GM21526 (cell line): ENCODE results near the gene RGL1.

ENCODE experiments used
- ATAC-seq: cut with Tn5 transposase; IDR thresholded peaks from one replicate; pipeline ENCODE4 v1.9.1; 2021; ENCODE audit warnings: moderate library complexity; ENCODE audit not compliant: unreplicated experiment, low FRiP score

The RGL1 gene

DNA sequence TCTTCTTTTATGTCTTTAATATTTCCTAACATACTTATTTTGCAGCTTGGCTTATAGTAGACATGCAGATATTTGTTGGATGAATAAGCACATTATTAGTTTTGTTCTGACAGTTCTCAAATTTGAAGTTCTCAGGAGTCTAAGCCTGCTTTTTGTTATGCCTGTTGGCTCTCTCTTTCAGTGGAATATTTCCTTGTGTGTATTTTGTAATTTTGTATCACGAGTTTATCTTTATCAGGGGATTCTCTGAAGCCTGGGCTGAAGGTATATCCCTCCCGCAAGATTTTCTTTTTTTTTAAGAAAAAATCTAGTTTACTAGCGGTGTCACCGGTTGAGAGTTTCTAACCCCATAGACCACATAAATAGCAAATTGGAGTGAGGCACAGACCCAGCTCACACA lies 105.9 kb downstream of the RGL1 start:
- no peak for ATAC-seq

DNA sequence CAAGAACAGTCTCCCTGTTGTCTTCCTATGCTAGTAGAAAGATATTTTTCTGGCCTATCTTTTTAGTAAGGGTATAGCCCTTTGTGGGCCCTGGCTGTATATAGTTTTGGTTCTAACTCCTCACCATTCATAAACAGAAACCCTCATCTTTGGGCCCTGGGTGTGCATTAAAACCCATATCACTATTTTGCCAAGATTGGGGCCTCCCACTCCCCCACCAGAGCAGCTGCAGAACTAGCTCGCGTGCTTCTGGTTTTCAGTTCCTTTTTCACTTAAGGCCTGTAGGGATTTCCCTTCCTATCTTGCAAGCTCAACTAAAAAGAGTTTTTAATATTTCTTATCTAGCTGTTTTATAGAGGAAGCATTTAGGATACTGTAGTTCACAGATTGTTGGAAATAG lies 106.4 kb downstream of the RGL1 start:
- ATAC-seq: peak; percentile 74

DNA sequence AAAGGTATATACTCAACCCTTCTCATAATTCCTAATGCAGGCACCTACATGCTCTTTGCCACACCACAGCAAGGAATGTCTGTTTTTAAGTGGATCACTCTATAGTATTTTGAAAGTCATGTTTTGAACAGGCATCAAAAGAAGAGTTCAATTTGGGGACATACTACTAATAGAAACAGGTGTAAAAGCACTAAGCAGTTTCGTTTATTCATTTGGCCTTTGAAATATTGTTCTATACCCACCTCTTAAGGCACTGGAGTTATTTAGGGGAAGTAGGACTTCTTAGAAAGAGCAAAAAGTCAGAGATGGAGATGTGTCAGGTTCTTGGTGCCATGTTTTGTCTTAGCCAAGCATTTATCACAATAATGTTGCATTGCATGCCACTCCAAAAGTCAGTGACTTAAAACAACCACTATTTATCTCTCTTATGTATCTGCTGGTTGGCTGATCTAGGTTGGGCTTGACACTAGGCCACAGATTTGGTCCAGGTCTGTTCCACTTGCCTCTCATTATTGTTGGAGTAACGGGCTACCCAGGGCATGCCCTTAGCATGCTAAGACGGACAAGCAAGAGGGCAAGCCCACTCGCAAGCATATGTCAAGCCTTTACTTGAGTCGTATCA lies 107.5 kb downstream of the RGL1 start:
- ATAC-seq: peak; percentile 43

DNA sequence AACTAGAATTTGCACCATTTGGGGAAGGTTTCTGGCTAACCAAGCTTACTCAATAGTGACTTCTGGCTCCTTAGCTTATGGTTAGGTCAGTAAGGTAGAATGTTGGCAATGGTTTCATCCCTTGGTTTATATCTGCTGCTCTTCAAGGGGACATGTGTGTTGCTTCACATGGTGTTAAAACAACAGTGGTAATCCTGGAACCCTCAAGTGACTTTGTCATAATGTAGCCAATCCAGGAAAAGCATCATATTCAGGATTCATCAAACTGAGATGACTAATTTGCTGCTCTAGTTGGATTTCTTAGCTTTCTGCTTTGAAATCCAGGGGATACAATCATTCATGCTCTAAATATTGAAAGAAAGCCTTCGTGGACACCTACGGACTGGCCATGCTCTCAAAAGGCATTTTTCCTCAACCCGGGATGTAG lies 108.7 kb downstream of the RGL1 start:
- no peak for ATAC-seq

DNA sequence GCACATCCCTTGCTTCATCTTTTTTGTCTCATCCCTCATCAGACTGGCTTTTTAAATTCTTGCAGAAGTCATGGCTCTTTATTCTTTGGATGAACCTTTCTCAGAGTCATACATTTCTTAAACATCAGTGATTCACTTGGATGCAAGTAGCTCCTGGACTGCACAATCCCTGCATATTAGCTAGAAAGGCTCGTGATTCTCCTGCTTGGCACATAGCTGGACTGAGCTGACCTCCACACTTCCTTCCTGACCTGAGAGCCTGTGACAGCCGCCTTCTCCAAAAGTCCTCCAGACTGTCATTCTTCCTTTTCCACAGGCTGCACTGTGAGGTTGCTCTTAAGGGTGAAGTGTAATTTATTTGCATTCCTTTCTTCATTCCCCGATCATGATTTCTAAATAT lies 109.4 kb downstream of the RGL1 start:
- no peak for ATAC-seq

DNA sequence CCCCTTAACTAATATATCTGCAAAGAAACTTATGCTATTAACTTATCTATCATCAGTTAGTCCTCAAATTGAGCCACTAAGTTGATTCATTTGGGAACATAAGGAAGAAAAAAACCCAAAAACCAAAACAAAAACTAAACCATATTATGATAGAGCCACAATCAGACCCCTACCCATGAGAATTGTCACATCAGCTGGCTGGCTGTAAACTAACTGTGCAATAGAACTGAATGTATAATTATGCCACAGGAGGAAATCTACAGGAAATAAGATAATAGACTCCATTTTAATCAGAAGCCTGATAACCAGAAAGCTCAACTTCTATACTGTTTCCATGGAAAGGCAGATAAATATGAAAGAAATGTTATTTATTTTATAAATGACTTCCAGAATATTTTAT lies 110.0 kb downstream of the RGL1 start:
- no peak for ATAC-seq

DNA sequence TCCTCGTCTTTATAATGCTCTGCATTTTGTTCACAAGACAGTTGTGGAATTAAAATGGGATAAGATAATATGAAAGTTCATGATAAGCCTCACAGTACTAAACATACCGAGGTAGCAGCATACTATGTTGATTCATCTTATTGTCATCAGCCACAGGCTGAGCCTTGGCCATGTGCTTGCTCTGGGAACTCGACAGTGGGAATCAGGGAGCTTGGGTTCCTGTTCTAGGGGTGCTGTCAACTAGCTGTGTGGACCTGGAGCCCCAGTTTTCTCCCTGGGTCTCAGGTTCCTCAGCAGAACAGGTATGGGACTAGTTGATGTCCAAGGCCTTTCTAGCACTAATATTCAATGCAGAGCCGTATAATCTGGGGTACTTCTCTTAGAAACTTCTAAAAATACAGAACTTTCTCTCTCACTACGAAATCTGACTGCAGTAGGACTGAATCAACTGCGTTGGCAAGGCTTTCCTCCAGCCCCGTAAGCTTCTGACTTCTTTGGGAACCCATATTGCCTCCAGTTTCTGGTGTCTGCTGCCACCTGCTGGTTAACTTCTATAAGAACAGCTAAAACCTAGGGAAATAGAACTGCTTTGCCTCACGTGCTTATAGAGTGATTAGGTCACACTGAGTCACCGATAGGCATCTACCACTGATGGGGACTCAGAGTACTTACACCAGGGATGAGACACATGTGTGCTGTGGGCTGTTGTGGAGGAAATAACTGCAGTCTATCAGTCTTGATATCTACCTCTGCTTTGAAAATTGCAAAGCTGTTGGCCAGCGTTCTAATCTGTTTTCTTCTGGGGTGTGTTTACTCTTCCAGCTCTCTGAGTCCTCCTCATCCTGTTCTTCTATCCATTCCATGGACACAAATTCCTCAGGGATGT lies 110.9 kb downstream of the RGL1 start:
- no peak for ATAC-seq

DNA sequence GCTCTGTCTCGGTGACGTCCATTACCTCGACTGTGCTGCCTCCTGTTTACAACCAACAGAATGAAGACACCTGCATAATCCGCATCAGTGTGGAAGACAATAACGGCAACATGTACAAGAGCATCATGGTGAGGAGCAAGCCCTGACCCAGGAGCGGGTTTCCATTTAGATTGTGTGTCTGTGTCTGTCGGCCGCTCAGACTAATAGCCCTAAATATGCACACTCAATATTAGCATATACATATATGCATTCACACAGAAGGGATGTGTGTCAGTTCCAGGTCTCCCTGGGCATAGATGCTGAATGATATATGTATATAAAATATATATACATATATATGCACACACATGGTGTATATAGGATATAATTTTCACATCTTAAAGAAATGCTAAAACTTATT lies 111.7 kb downstream of the RGL1 start:
- no peak for ATAC-seq

DNA sequence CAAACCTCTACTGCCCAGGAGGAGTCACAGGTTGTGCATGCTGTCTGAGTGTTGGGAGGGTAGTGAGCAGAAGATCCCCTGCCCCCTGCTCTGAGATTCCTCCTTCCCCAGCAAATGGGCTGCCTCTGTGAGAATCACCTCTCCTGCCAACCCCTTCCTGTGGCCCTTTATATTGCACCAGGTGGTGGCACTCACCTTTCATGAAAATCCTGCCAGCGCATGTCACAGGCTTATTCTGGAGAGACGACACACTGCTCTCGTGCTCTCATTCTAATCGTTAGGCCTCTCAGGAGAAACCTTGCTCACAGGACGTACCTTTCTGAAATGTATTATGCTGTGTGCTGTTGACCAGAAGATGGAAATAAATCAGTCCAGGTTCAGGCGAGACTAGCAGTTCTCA lies 113.7 kb downstream of the RGL1 start:
- ATAC-seq: no peak

DNA sequence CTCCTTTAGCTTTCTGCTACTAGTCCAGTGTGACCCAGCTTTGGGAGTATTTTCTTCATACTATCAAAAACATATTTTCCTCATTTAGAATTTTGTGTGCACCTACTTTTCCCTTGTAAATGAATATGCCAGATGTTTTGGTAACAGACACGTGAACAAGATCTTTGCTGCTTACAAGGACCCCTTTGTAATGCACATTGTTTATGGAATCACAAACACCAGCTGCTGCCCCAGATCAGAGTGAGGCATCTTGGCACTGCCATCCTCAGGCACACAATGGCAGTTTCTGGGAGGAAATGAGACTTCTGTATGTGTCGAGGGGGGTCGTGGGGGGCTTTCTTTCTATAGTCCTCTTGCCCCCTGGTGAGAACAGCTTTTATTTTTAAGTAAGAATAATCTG lies 115.7 kb downstream of the RGL1 start:
- ATAC-seq: no peak

DNA sequence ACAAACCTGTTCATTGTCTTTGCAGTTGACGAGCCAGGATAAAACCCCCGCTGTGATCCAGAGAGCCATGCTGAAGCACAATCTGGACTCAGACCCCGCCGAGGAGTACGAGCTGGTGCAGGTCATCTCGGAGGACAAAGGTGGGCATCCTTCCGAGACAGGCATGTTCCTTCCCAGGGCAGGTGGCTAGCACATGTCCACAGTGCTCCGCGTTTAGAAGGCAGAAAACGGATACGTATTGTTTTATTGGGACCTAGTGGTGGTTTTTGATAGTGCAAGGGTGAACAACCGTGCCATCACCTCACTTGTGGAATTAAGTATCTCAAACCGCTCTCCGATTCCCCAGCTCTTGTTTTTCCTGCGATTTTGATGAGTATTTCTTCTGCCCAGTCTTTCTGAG lies 117.3 kb downstream of the RGL1 start:
- ATAC-seq: no peak

DNA sequence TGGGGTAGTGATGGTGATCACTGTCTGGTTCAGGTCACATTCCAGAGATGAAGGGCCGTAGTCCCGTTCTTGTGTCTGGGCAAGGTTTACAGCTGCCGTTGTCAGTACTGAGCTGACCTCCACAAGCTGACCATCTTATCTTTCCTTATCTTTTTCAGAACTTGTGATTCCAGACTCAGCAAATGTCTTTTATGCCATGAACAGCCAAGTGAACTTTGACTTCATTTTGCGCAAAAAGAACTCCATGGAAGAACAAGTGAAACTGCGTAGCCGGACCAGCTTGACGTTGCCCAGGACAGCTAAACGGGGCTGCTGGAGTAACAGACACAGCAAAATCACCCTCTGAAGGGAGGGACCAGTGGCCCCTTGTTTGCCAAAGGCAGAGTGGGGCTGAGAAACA lies 121.0 kb downstream of the RGL1 start:
- no peak for ATAC-seq

DNA sequence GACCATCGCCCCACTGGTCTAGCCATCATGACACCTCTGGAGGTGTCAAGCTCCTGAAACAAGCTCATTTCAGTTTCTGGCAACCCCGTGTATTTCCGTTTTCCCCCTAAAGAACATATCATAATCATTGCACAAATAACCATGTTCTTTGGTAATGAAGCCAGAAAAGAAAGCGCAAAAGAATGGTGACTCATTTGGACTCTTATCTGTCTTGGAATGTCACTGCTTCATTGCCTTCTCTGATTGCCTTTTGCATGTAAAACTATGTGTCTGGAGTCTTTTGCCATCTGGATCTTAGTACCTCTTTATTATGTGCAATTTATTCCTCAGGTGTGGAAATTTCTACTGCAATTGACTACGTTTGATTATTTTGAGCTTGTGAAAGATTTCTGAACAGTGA lies 122.1 kb downstream of the RGL1 start:
- no peak for ATAC-seq

DNA sequence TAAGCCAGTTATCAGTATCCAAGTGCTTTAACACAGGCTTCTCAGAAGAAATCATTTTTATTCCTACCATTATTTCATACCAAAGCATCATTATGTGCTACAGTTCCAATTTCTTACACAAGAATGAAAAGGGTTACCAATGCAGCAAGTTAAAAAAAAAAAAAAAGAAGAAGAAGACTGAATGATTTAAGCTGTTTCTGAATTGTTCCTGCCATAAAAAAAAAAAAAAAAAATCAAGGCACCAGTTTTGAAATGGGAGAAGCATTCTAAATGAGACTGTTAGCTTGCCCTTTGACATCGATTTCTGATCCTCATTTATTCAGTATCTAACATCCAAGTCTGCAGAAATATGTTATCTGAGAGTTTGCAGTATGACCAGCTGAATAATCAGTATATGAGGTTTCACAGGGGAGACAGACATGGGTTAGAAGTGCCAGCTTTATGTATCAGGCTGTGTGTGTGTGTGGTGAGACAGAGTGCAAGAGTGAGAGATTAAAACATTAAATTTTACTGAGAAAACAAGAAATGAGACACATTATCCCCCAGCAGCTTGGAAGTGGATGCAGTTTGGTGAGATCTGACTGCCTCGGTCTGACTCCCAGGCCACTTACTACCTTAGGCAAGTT lies 126.8 kb downstream of the RGL1 start:
- no peak for ATAC-seq

DNA sequence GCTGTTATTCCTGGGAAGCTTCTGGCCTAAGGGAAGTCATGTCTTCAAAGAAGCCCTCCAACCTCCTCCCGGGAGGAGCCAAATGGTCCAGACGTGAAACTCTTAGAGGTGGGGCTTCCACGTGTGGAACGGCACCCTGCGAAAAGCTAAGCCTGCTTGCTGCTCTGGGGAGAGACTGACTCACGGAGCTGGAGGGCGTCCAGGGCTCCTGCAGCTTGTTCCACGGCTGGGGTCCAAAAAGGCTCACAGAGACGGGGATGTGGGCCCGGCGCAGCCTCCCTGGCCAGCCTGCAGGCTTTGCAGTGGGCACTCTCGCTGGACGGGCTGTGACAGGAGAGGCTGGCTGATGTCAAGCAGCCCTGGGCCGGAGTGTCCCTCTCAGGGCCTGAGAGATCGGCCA lies 127.5 kb downstream of the RGL1 start:
- ATAC-seq: no peak

DNA sequence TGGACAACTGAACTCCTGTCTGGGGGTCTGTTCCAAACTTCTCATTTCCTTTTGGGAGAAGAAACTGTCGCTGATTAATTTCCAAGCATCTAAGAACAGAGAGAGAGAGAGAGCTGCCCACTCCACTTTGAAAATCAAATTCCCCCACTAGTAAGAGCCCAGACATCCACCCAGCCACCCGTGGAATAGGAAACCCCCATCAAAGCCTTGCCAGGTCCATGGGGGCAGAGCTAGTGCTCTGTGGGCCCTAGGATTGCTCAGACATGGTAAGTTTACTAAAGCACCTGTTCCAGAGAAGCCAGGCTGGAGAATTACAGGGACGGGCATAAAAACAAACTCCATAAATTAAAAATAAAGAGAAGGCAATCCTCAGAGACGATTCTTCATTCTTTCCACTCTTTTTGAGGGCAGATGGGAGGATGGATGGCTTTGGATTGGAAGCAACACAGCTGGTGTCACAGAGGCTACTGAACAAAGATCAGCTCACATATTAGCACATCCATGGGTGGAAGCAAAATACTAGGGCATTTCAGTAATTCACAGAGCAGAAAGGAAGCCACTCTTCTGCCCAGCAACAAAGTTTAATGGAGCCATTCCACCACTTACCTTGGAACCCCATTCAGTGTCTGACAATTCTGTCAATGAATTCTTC lies 128.7 kb downstream of the RGL1 start:
- ATAC-seq: no peak

DNA sequence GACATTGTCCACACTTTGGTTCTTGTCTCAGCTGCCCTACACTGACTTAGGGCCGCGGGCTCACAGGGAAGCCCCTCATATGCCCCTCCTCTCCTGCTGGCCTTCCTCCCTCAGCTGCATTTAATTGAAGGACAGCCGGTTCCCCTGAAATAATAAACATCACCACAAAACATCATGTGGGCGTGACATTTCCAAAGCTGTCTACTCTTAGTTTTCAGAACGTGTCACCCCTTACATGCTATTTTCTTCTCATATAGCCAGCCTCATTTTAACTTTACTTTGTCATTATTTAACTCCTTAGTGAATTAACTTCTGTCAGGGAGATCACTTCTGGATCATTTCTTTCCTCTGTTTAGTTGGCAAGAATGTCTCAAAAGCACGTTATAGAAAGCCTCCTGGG lies 129.4 kb downstream of the RGL1 start:
- no peak for ATAC-seq

DNA sequence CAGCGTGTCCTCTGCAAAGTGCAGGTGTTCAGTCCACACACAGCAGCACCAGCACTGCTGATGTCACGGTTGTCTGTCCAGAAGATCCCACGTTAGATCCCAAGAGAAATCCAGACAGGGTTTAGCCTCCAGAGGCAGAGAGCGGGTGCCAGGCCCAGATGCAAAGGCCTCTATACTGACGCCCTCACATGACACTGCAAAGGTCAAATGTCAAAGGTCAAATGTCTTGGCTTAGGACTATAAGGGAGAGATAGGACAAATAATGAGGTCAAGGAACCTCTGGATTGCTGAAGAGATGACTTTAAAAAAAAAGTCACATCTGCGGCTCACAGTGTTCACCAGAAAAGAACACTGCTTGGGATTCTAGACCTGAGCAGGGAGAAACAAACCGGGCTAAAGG lies 131.1 kb downstream of the RGL1 start:
- no peak for ATAC-seq

DNA sequence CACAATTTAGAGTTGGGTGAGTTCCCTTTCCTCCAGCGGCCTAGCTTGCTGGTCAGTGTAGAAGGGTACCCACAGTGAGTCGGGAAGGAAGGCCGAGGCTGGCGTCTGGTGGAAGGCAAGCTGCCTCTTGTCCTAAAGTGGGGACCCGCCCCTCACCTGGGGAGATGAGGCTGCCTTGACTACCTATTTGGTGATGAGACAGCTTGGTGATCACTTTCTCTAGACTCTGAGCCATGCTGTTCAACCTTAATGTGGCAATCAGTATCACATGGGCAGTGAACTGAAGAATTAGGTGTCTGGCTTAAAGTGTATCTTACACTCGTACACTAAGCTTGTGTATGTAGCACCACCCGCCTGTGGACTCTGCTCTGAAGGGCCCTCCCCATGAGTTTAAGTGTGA lies 131.9 kb downstream of the RGL1 start:
- no peak for ATAC-seq

DNA sequence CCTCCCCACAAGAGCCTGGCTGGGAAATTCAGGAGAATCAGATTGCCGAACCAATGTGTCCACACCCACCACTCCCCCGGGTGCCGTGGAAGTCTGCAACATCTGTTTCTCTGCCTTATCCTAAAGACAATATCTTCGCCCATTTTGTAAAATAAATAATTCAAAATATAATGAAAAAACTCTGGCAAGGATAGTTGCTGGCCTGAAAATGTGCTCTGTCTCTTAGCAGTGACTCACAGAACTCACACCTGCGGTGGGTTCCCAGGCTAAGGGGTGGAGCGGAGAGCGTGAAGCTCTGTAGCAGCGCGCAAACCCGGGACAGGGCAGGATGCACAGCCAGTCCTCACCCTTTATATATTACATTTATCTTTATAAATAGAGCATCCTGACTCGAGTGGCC lies 132.7 kb downstream of the RGL1 start:
- ATAC-seq: no peak

DNA sequence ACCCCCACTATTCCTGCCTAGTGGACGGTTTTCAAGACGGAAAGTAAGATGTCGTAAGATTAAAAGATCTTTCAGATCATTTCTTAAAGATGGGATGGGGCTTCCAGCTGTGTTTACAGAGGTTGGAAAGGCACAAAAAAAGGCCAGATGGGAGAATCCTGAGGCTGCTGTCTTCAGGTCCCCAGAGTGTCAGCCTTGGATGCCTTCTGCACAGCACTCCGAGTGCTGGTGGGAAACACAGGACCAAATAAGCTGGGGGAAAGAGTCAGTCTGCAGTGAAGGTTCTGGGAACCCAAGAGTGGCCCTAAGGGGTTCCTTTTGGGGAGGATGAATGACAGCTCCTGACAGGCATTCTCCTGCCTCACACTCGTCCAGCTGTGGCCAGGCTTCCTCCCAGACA lies 136.1 kb downstream of the RGL1 start:
- no peak for ATAC-seq
